ENCODE data around the gene PRAMEF27. TPM values are rescaled to one million over a fixed set of nuclear protein-coding genes. Genes with fewer than 3 reads are reported as not detected.

The PRAMEF27 gene
- total and polyA plus RNA-seq, 2 of the 8 experiments (the other 6 are each of a cell fraction or from before 2014, with no cell fraction given): not detected

Other genes with a start within 250 kb of the PRAMEF27 start
- gene PRAMEF11, start 225.2 kb downstream of the PRAMEF27 start, total RNA-seq (2021; fragmentation: NEBNext Ultra II Directional; extraction: Animal tissue kit (Norgen Biotek cat#: 25700)): not detected in 2 replicates
- not detected in 2 replicates for gene PRAMEF11, start 225.2 kb downstream of the PRAMEF27 start, polyA plus RNA-seq (2011; rRNA removed)
- gene HNRNPCL1, start 207.9 kb downstream of the PRAMEF27 start, total RNA-seq (2021; fragmentation: NEBNext Ultra II Directional; extraction: Animal tissue kit (Norgen Biotek cat#: 25700)): not detected in 2 replicates
- gene HNRNPCL1, start 207.9 kb downstream of the PRAMEF27 start, polyA plus RNA-seq (2011; rRNA removed): not detected in 2 replicates
- not detected in 2 replicates for gene PRAMEF2, start 199.5 kb downstream of the PRAMEF27 start, total RNA-seq (2021; fragmentation: NEBNext Ultra II Directional; extraction: Animal tissue kit (Norgen Biotek cat#: 25700))
- not detected in 2 replicates for gene PRAMEF2, start 199.5 kb downstream of the PRAMEF27 start, polyA plus RNA-seq (2011; rRNA removed)
- not detected in 2 replicates for gene PRAMEF4, start 170.4 kb downstream of the PRAMEF27 start, total RNA-seq (2021; fragmentation: NEBNext Ultra II Directional; extraction: Animal tissue kit (Norgen Biotek cat#: 25700))
- gene PRAMEF4, start 170.4 kb downstream of the PRAMEF27 start, polyA plus RNA-seq (2011; rRNA removed): not detected in 2 replicates
- gene PRAMEF10, start 158.3 kb downstream of the PRAMEF27 start, total RNA-seq (2021; fragmentation: NEBNext Ultra II Directional; extraction: Animal tissue kit (Norgen Biotek cat#: 25700)): not detected in 2 replicates
- gene PRAMEF10, start 158.3 kb downstream of the PRAMEF27 start, polyA plus RNA-seq (2011; rRNA removed): not detected in 2 replicates
- gene PRAMEF7, start 140.0 kb downstream of the PRAMEF27 start, total RNA-seq (2021; fragmentation: NEBNext Ultra II Directional; extraction: Animal tissue kit (Norgen Biotek cat#: 25700)): not detected in 2 replicates
- gene PRAMEF7, start 140.0 kb downstream of the PRAMEF27 start, polyA plus RNA-seq (2011; rRNA removed): not detected in 2 replicates
- gene PRAMEF6, start 109.0 kb downstream of the PRAMEF27 start, total RNA-seq (2021; fragmentation: NEBNext Ultra II Directional; extraction: Animal tissue kit (Norgen Biotek cat#: 25700)): not detected in 2 replicates
- not detected in 2 replicates for gene PRAMEF6, start 109.0 kb downstream of the PRAMEF27 start, polyA plus RNA-seq (2011; rRNA removed)
- gene HNRNPCL3, start 4.2 kb upstream of the PRAMEF27 start, total RNA-seq (2021; fragmentation: NEBNext Ultra II Directional; extraction: Animal tissue kit (Norgen Biotek cat#: 25700)): not detected in 2 replicates
- gene HNRNPCL3, start 4.2 kb upstream of the PRAMEF27 start, polyA plus RNA-seq (2011; rRNA removed): not detected in 2 replicates
- not detected in 2 replicates for gene PRAMEF25, start 14.2 kb upstream of the PRAMEF27 start, total RNA-seq (2021; fragmentation: NEBNext Ultra II Directional; extraction: Animal tissue kit (Norgen Biotek cat#: 25700))
- not detected in 2 replicates for gene PRAMEF25, start 14.2 kb upstream of the PRAMEF27 start, polyA plus RNA-seq (2011; rRNA removed)
- not detected in 2 replicates for gene HNRNPCL2, start 60.3 kb upstream of the PRAMEF27 start, total RNA-seq (2021; fragmentation: NEBNext Ultra II Directional; extraction: Animal tissue kit (Norgen Biotek cat#: 25700))
- gene HNRNPCL2, start 60.3 kb upstream of the PRAMEF27 start, polyA plus RNA-seq (2011; rRNA removed): not detected in 2 replicates
- gene PRAMEF26, start 99.4 kb upstream of the PRAMEF27 start, total RNA-seq (2021; fragmentation: NEBNext Ultra II Directional; extraction: Animal tissue kit (Norgen Biotek cat#: 25700)): not detected in 2 replicates
- gene PRAMEF26, start 99.4 kb upstream of the PRAMEF27 start, polyA plus RNA-seq (2011; rRNA removed): not detected in 2 replicates
- gene HNRNPCL4, start 109.1 kb upstream of the PRAMEF27 start, total RNA-seq (2021; fragmentation: NEBNext Ultra II Directional; extraction: Animal tissue kit (Norgen Biotek cat#: 25700)): not detected in 2 replicates
- not detected in 2 replicates for gene HNRNPCL4, start 109.1 kb upstream of the PRAMEF27 start, polyA plus RNA-seq (2011; rRNA removed)
- gene PRAMEF9, start 115.3 kb upstream of the PRAMEF27 start, total RNA-seq (2021; fragmentation: NEBNext Ultra II Directional; extraction: Animal tissue kit (Norgen Biotek cat#: 25700)): not detected in 2 replicates
- not detected in 2 replicates for gene PRAMEF9, start 115.3 kb upstream of the PRAMEF27 start, polyA plus RNA-seq (2011; rRNA removed)
- not detected in 2 replicates for gene PRAMEF13, start 144.8 kb upstream of the PRAMEF27 start, total RNA-seq (2021; fragmentation: NEBNext Ultra II Directional; extraction: Animal tissue kit (Norgen Biotek cat#: 25700))
- gene PRAMEF13, start 144.8 kb upstream of the PRAMEF27 start, polyA plus RNA-seq (2011; rRNA removed): not detected in 2 replicates
- not detected in 2 replicates for gene PRAMEF18, start 169.6 kb upstream of the PRAMEF27 start, total RNA-seq (2021; fragmentation: NEBNext Ultra II Directional; extraction: Animal tissue kit (Norgen Biotek cat#: 25700))
- gene PRAMEF18, start 169.6 kb upstream of the PRAMEF27 start, polyA plus RNA-seq (2011; rRNA removed): not detected in 2 replicates
- not detected in 2 replicates for gene PRAMEF5, start 197.6 kb upstream of the PRAMEF27 start, total RNA-seq (2021; fragmentation: NEBNext Ultra II Directional; extraction: Animal tissue kit (Norgen Biotek cat#: 25700))
- gene PRAMEF5, start 197.6 kb upstream of the PRAMEF27 start, polyA plus RNA-seq (2011; rRNA removed): not detected in 2 replicates
- not detected in 2 replicates for gene PRAMEF8, start 228.6 kb upstream of the PRAMEF27 start, total RNA-seq (2021; fragmentation: NEBNext Ultra II Directional; extraction: Animal tissue kit (Norgen Biotek cat#: 25700))
- gene PRAMEF8, start 228.6 kb upstream of the PRAMEF27 start, polyA plus RNA-seq (2011; rRNA removed): not detected in 2 replicates
- not detected in 2 replicates for gene PRAMEF33, start 247.0 kb upstream of the PRAMEF27 start, total RNA-seq (2021; fragmentation: NEBNext Ultra II Directional; extraction: Animal tissue kit (Norgen Biotek cat#: 25700))
- gene PRAMEF33, start 247.0 kb upstream of the PRAMEF27 start, polyA plus RNA-seq (2011; rRNA removed): not detected in 2 replicates